HEK293 (cell line): Measurements from ENCODE around the gene DDAH1.

Experiments
- ZNF157 ChIP-seq: fragments of 450-650 bp; formaldehyde crosslinking; IDR thresholded peaks from 2 replicates; pipeline ENCODE4 v1.5.1; 2016; ENCODE audit warnings: missing biosample characterization, missing genetic modification characterization
- ZNF184 ChIP-seq: fragments of 450-650 bp; IDR thresholded peaks from 2 replicates; pipeline ENCODE4 v1.5.1; 2018; ENCODE audit warnings: missing biosample characterization, mild to moderate bottlenecking, missing genetic modification characterization
- ZNF19 ChIP-seq: fragments of 450-650 bp; formaldehyde crosslinking; IDR thresholded peaks from 2 replicates; pipeline ENCODE4; 2016; ENCODE audit warnings: missing biosample characterization, missing genetic modification characterization, low read depth
- ZNF24 ChIP-seq: fragments of 450-650 bp; formaldehyde crosslinking; IDR thresholded peaks from 2 replicates; pipeline ENCODE4 v1.5.1; 2016; ENCODE audit warnings: missing biosample characterization, missing genetic modification characterization
- ZNF354C ChIP-seq: fragments of 450-650 bp; formaldehyde crosslinking; IDR thresholded peaks from 2 replicates; pipeline ENCODE4 v1.5.1; 2016; ENCODE audit warnings: missing biosample characterization, missing genetic modification characterization, low read depth, borderline replicate concordance
- ZNF544 ChIP-seq: fragments of 450-650 bp; formaldehyde crosslinking; IDR thresholded peaks from 2 replicates; pipeline ENCODE4 v1.5.0; 2017; ENCODE audit warnings: missing biosample characterization, missing genetic modification characterization
- ZNF785 ChIP-seq: fragments of 450-650 bp; formaldehyde crosslinking; IDR thresholded peaks from 2 replicates; pipeline ENCODE4 v1.5.1; 2016; ENCODE audit warnings: missing biosample characterization, missing genetic modification characterization
- TF ChIP-seq, protein P1 (sequence below): fragments of 450-650 bp; formaldehyde crosslinking; IDR thresholded peaks from 2 replicates; pipeline ENCODE4 v1.5.1; 2016; ENCODE audit warnings: missing biosample characterization, missing genetic modification characterization
- TF ChIP-seq, protein P2 (sequence below): fragments of 450-650 bp; formaldehyde crosslinking; optimal IDR thresholded peaks from 2 replicates; pipeline ENCODE3; 2016; ENCODE audit warnings: missing biosample characterization, mild to moderate bottlenecking, missing genetic modification characterization

DNA sequence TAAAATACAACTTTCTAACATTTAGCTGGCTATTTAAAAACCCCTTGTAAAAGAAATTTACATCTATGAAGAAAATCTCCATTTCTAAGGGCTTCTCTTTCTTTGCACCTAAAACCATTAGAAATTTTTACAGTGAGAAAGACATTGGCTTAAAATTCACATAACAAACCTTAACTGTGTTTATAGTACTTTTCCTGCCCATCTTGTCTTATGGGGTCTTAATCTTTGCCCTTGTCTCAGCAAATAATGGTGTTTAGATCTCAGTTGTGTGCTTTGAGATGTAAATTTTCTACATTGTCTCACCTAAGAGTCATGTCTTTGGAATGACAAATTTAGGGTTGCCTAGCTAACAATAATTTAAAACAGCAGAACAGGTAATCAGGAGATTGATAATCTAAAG, 71.5 kb downstream of the DDAH1 start:
- TF ChIP-seq, protein P1, sequence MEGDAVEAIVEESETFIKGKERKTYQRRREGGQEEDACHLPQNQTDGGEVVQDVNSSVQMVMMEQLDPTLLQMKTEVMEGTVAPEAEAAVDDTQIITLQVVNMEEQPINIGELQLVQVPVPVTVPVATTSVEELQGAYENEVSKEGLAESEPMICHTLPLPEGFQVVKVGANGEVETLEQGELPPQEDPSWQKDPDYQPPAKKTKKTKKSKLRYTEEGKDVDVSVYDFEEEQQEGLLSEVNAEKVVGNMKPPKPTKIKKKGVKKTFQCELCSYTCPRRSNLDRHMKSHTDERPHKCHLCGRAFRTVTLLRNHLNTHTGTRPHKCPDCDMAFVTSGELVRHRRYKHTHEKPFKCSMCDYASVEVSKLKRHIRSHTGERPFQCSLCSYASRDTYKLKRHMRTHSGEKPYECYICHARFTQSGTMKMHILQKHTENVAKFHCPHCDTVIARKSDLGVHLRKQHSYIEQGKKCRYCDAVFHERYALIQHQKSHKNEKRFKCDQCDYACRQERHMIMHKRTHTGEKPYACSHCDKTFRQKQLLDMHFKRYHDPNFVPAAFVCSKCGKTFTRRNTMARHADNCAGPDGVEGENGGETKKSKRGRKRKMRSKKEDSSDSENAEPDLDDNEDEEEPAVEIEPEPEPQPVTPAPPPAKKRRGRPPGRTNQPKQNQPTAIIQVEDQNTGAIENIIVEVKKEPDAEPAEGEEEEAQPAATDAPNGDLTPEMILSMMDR, result no peak
- TF ChIP-seq ZNF19 (tag by site-specific recombination), result no peak
- TF ChIP-seq ZNF24, result no peak
- TF ChIP-seq ZNF544 (tag by site-specific recombination), result no peak
- TF ChIP-seq ZNF157 (tag by site-specific recombination), result no peak
- TF ChIP-seq ZNF184 (tag by site-specific recombination), result no peak
- no peak for TF ChIP-seq ZNF785
- TF ChIP-seq, protein P2, sequence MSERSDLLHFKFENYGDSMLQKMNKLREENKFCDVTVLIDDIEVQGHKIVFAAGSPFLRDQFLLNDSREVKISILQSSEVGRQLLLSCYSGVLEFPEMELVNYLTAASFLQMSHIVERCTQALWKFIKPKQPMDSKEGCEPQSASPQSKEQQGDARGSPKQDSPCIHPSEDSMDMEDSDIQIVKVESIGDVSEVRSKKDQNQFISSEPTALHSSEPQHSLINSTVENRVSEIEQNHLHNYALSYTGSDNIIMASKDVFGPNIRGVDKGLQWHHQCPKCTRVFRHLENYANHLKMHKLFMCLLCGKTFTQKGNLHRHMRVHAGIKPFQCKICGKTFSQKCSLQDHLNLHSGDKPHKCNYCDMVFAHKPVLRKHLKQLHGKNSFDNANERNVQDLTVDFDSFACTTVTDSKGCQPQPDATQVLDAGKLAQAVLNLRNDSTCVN (tag by site-specific recombination), result no peak
- no peak for TF ChIP-seq ZNF354C (tag by site-specific recombination)
